22Rv1 (cell line): ENCODE measurements around the gene ODAD4.

Experiments
- H3K27ac ChIP-seq: fragments of 450-650 bp; 2 replicates; pipeline ENCODE4 v1.5.1; 2017
- CTCF ChIP-seq: fragments of 450-650 bp; IDR thresholded peaks from 2 replicates; pipeline ENCODE4 v1.5.1; 2017; ENCODE audit warnings: mild to moderate bottlenecking
- ZFX ChIP-seq: fragments of 450-650 bp; IDR thresholded peaks from 2 replicates; pipeline ENCODE4 v1.6.1; 2017; ENCODE audit warnings: antibody characterized with exemption, borderline replicate concordance

Gene ODAD4

GRCh38 chr17:41893384-41893783 is 37.0 kb upstream of the ODAD4 start:
- no peak overlapping the region for H3K27ac ChIP-seq
- TF ChIP-seq ZFX (no peak), CTCF (no peak)

GRCh38 chr17:41894791-41895331 is 35.6 kb upstream of the ODAD4 start:
- 0 out of 2 replicates have a peak overlapping the region, but pooled peaks have one; percentile 10 for H3K27ac ChIP-seq
- TF ChIP-seq ZFX, result no peak

- 0 out of 2 replicates have a peak overlapping the region, but pooled peaks have one; percentile 10 for H3K27ac ChIP-seq
- TF ChIP-seq ZFX, result no peak
- no peak for TF ChIP-seq CTCF
Observed at GRCh38 chr17:41895617-41896016, 34.8 kb upstream of the ODAD4 start.

- no peak overlapping the region for H3K27ac ChIP-seq
- TF ChIP-seq CTCF (no peak), ZFX (no peak)
Observed at GRCh38 chr17:41896726-41897125, 33.7 kb upstream of the ODAD4 start.

GRCh38 chr17:41901646-41902045 is 28.8 kb upstream of the ODAD4 start:
- H3K27ac ChIP-seq, result no peak overlapping the region

GRCh38 chr17:41904242-41904841 is 26.1 kb upstream of the ODAD4 start:
- TF ChIP-seq CTCF (no peak), ZFX (no peak)
- H3K27ac ChIP-seq, result no peak overlapping the region

More at GRCh38 chr17:41901646-41902045, 28.8 kb upstream of the ODAD4 start:
- TF ChIP-seq CTCF (no peak), ZFX (no peak)

- no peak overlapping the region for H3K27ac ChIP-seq
- TF ChIP-seq CTCF (no peak), ZFX (no peak)
Observed at GRCh38 chr17:41905172-41905571, 25.2 kb upstream of the ODAD4 start.
